Measurements from ENCODE around the gene HIRIP3. TPM values are rescaled to one million over a fixed set of nuclear protein-coding genes. Genes with fewer than 3 reads are reported as not detected.

The HIRIP3 gene
- total and polyA plus RNA-seq, 2 of the 13 experiments (the other 11 are each of a cell fraction or from before 2014, with no cell fraction given) = 12.6 to 17.2 TPM

DNA sequence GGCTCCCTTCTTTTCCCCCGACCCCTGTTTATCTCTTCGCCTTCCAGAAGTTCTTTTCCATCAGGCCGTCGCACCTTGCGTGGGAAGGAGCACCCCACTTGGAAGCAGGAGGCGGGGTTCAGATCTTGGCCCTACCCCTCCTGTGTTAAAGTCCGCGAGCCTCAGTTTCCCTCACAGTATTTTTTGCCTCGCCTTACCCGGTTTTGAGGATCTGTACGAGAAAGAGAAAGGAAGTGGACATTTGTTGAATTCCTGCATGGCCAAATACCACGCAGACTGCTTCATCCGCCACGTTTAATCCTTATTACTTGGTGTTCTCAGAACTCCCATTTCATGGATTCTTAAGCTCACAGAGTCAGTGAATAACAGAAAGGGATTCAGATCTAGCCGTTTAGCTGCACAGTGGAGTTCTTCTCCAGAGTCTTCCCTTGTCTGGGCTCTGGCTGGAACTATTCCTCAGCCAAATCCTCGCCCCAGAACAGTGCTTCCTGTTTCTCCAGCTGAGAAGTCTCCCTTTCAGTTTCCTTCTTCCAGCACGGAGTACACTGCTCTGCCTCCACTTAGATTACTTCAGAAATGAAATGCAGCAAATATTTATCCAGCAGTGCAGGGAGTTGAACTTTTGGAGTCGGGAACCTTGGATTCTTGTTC, 32.9 kb downstream of the HIRIP3 start:
- POLR2A ChIA-PET = interaction anchor here (0.5 to 4.6 kb wide), 21 partner anchors 10 to 445 kb away, joined by 3 to 47 read pairs (median 4); partner anchors contain the start of genes ASPHD1, CDIPT, HIRIP3 and KCTD13
- no peaks in the 10 kb centered on the region; a peak in 1 of 5 replicates for H3K27me3 ChIP-seq (ENCODE audit: control insufficient read depth in 1 of 2, insufficient read depth in 2 of 2, low read length in 2 of 2)
- peak overlapping the region; percentile 65 to 87 (median 80) for H3K4me3 ChIP-seq (replicated peaks in 1 of 3; ENCODE audit: insufficient read depth in 1 of 3, low read depth in 2 of 3, low read length in 3 of 3)
- peak overlapping the region; percentile 80 for H3K9ac ChIP-seq (ENCODE audit: insufficient read depth, low read depth, low read length)
- H3K4me2 ChIP-seq (ENCODE audit: low read depth, low read length) = peak overlapping the region; percentile 97
- peak; percentile 42 for ATAC-seq
- FAIRE-seq = no peak
- H3K27ac ChIP-seq (ENCODE audit: extremely low read length, insufficient read depth, low read length) = peak overlapping the region; percentile 81
- in situ Hi-C loops (cut with HindIII; ENCODE audit: extremely low pct_ligation_motif_present, low pct_unique_long_range_greater_than_20kb) = loop anchor here (5.0 kb wide), 1 partner anchor 35 kb away; the partner anchor contains the start of gene KCTD13
- no peaks in the 10 kb centered on the region for H4K20me1 ChIP-seq (ENCODE audit: insufficient read depth, low read length)
- peak; percentile 33 for DNase-seq (ENCODE audit: low spot score)
- WGBS (ENCODE audit: low lambda C conversion rate) = 6% methylated on average over 18 of the region's 18 CpGs
- no peaks in the 10 kb centered on the region for H3K9me3 ChIP-seq (ENCODE audit: low read length)
- H3K36me3 ChIP-seq (replicated peaks in 1 of 2; ENCODE audit: control insufficient read depth in 1 of 2, insufficient read depth in 2 of 2, low read length in 2 of 2) = no peaks in the 10 kb centered on the region; a peak in 1 of 5 replicates
- TSS peak; percentile 86 for BruUV-seq (replicated peaks)
- peaks cover 56% of the 10 kb centered on the region for H3K4me1 ChIP-seq (ENCODE audit: insufficient read depth, low read length)
- CTCF ChIA-PET (ENCODE audit: low intra/inter-chr PET ratio, low total read pairs) = no interaction called here
- no peak overlapping the region for H2AFZ ChIP-seq (ENCODE audit: low read length)
- intact Hi-C loops (cut with micrococcal nuclease; ENCODE audit: unreplicated experiment) = loop anchor here (1.0 to 5.0 kb wide), 4 partner anchors 35 to 99 kb away; partner anchors contain the start of genes ASPHD1, CDIPT, HIRIP3 and INO80E
- no peaks in the 10 kb centered on the region for H3K79me2 ChIP-seq (ENCODE audit: insufficient read depth, low read length)
- TF ChIP-seq ZNF264 (CRISPR knock-in tag; IDR thresholded peaks at IDR 0.05) (peak; percentile 53; the same call in 1 of the 2 replicates), RBAK (CRISPR knock-in tag; IDR thresholded peaks at IDR 0.05) (no peak), ZFP82 (CRISPR knock-in tag; IDR thresholded peaks at IDR 0.05; ENCODE audit: borderline replicate concordance) (0 out of 2 replicates have a peak, but pooled peaks have one; percentile 1), PAF1 (CRISPR knock-in tag; IDR thresholded peaks at IDR 0.05) (no peak), HIVEP1 (CRISPR knock-in tag; IDR thresholded peaks at IDR 0.05) (peak; percentile 16; the same call in 1 of the 2 replicates), ZNF781 (CRISPR knock-in tag; IDR thresholded peaks at IDR 0.05; ENCODE audit: borderline replicate concordance, not compliant biosample characterization) (peak; percentile 35), ELF4 (CRISPR knock-in tag; IDR thresholded peaks at IDR 0.05; ENCODE audit: borderline replicate concordance) (0 out of 2 replicates have a peak, but pooled peaks have one; percentile 0), ZMYM2 (CRISPR knock-in tag; IDR thresholded peaks at IDR 0.05) (peak; percentile 67; the same call in 1 of the 2 replicates), ZMYM3 (CRISPR knock-in tag; IDR thresholded peaks at IDR 0.05) (peak; percentile 24; the same call in 1 of the 2 replicates), NCOA2 (CRISPR knock-in tag; IDR thresholded peaks at IDR 0.05) (no peak), ZNF232 (CRISPR knock-in tag; IDR thresholded peaks at IDR 0.05; ENCODE audit: borderline replicate concordance) (0 out of 2 replicates have a peak, but pooled peaks have one; percentile 35), PHF21A (CRISPR knock-in tag; IDR thresholded peaks at IDR 0.05) (peak; percentile 15; the same call in 1 of the 2 replicates), LRRFIP1 (CRISPR knock-in tag; conservative IDR thresholded peaks at IDR 0.05) (no peak), MLLT10 (CRISPR knock-in tag; IDR thresholded peaks at IDR 0.05) (no peak)
- TF ChIP-seq, protein P1, sequence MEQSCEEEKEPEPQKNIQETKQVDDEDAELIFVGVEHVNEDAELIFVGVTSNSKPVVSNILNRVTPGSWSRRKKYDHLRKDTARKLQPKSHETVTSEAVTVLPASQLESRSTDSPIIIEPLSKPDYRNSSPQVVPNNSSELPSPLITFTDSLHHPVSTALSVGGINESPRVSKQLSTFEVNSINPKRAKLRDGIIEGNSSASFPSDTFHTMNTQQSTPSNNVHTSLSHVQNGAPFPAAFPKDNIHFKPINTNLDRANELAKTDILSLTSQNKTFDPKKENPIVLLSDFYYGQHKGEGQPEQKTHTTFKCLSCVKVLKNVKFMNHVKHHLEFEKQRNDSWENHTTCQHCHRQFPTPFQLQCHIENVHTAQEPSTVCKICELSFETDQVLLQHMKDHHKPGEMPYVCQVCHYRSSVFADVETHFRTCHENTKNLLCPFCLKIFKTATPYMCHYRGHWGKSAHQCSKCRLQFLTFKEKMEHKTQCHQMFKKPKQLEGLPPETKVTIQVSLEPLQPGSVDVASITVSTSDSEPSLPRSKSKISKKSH (CRISPR knock-in tag; IDR thresholded peaks at IDR 0.05; ENCODE audit: borderline replicate concordance) = 0 out of 2 replicates have a peak, but pooled peaks have one; percentile 24
- TF ChIP-seq, protein P2, sequence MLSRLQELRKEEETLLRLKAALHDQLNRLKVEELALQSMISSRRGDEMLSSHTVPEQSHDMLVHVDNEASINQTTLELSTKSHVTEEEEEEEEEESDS (CRISPR knock-in tag; IDR thresholded peaks at IDR 0.05; ENCODE audit: borderline replicate concordance) = no peak
- TF ChIP-seq, protein P3, sequence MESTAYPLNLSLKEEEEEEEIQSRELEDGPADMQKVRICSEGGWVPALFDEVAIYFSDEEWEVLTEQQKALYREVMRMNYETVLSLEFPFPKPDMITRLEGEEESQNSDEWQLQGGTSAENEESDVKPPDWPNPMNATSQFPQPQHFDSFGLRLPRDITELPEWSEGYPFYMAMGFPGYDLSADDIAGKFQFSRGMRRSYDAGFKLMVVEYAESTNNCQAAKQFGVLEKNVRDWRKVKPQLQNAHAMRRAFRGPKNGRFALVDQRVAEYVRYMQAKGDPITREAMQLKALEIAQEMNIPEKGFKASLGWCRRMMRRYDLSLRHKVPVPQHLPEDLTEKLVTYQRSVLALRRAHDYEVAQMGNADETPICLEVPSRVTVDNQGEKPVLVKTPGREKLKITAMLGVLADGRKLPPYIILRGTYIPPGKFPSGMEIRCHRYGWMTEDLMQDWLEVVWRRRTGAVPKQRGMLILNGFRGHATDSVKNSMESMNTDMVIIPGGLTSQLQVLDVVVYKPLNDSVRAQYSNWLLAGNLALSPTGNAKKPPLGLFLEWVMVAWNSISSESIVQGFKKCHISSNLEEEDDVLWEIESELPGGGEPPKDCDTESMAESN (CRISPR knock-in tag; conservative IDR thresholded peaks at IDR 0.05) = 0 out of 2 replicates have a peak, but pooled peaks have one; percentile 39

All from HepG2 (cell line).